ENCODE measurements around the gene TESK1. TPM values are rescaled to one million over a fixed set of nuclear protein-coding genes. Genes with fewer than 3 reads are reported as not detected.
"Not testable (repeated sequence)": the region's sequence is repeated elsewhere in the genome, so short reads cannot be mapped to it uniquely, and the experiment has no call there.

The TESK1 gene
- total and polyA plus RNA-seq, 2 donors (not counting 1 experiment from before 2014, with no cell fraction given) = 43.8 to 94.1 TPM

GRCh38 chr9:35609820-35610163 is 4.7 kb downstream of the TESK1 start:
- Histone ChIP-seq H2AFZ (ENCODE audit: insufficient read depth, low read depth, low read length, poor library complexity, severe bottlenecking) (no peak overlapping the region), H3K4me1 (ENCODE audit: control insufficient read depth in 2 of 2, insufficient read depth in 2 of 2, low read length in 2 of 2) (peaks cover 48 to 78% of the 10 kb centered on the region in 2 donors), H3K4me2 (replicated peaks; ENCODE audit: low read depth, low read length, poor library complexity, severe bottlenecking) (no peak overlapping the region), H3K27ac (ENCODE audit: low read length in 2 of 2) (peak overlapping the region in 1 of 2 donors; percentile 45), H3K4me3 (ENCODE audit: control extremely low read depth in 1 of 5, extremely low read depth in 1 of 5, insufficient read depth in 1 of 5, low read depth in 2 of 5, low read length in 4 of 5) (no peak overlapping the region), H3K9me3 (ENCODE audit: control extremely low read depth in 1 of 3, control insufficient read depth in 2 of 3, insufficient read depth in 1 of 3, low read length in 2 of 3) (no peaks in the 10 kb centered on the region), H3K27me3 (replicated peaks in 1 of 4; ENCODE audit: control extremely low read depth in 1 of 4, control insufficient read depth in 3 of 4, insufficient read depth in 4 of 4, low read length in 3 of 4) (no peaks in the 10 kb centered on the region), H3K9ac (ENCODE audit: low read length) (no peak overlapping the region), H3K79me2 (ENCODE audit: control insufficient read depth, insufficient read depth, low read length) (peaks cover 39% of the 10 kb centered on the region), H3K36me3 (replicated peaks in 1 of 2; ENCODE audit: control extremely low read depth in 1 of 2, control insufficient read depth in 1 of 2, extremely low read depth in 1 of 2, insufficient read depth in 2 of 2, low read length in 1 of 2) (peaks cover 26 to 69% of the 10 kb centered on the region in 2 experiments), H4K20me1 (ENCODE audit: control insufficient read depth, insufficient read depth, low read length, poor library complexity, severe bottlenecking) (peaks cover 70% of the 10 kb centered on the region)
- TF ChIP-seq CTCF (IDR thresholded peaks at IDR 0.05) = no peak
- no peak for TF ChIP-seq EZH2 (IDR thresholded peaks at IDR 0.05; ENCODE audit: borderline replicate concordance, insufficient read depth, low read depth, low read length, poor library complexity, severe bottlenecking)
- H3K27ac Mint-ChIP-seq = peak overlapping the region; percentile 46
- H3K9me3 Mint-ChIP-seq (ENCODE audit: insufficient read depth) = no peaks in the 10 kb centered on the region
- ATAC-seq (ENCODE audit: low read depth) (no peak), DNase-seq (no peak)
- no peak overlapping the region for H3K4me3 Mint-ChIP-seq
- ChIA-PET CTCF (interaction anchor here (13.7 to 14.3 kb wide), 3 partner anchors 36 to 84 kb away, joined by 175 to 357 read pairs (median 268); partner anchors contain the start of genes ARHGEF39, CCDC107, RMRP and SIT1), POLR2A (interaction anchor here (0.6 kb wide), 1 partner anchor 47 kb away, joined by 3 read pairs; no protein-coding TSS in a partner anchor)
- intact Hi-C loops (cut with micrococcal nuclease) = no loop called here
- peaks cover 57% of the 10 kb centered on the region for H3K4me1 Mint-ChIP-seq
- H3K27me3 Mint-ChIP-seq = no peaks in the 10 kb centered on the region
- 92% methylated on average over 9 of the region's 13 CpGs for WGBS (ENCODE audit: insufficient coverage)

GRCh38 chr9:35611230-35611797 is 6.3 kb downstream of the TESK1 start:
- Histone ChIP-seq H4K20me1 (ENCODE audit: control insufficient read depth, insufficient read depth, low read length, poor library complexity, severe bottlenecking) (peaks cover 78% of the 10 kb centered on the region), H3K4me1 (ENCODE audit: control insufficient read depth in 2 of 2, insufficient read depth in 2 of 2, low read length in 2 of 2) (peaks cover 59 to 85% of the 10 kb centered on the region in 2 donors), H3K9me3 (ENCODE audit: control extremely low read depth in 1 of 3, control insufficient read depth in 2 of 3, insufficient read depth in 1 of 3, low read length in 2 of 3) (no peaks in the 10 kb centered on the region), H3K9ac (ENCODE audit: low read length) (no peak overlapping the region), H3K27ac (ENCODE audit: low read length in 2 of 2) (peak overlapping the region in 1 of 2 donors; percentile 45), H3K27me3 (replicated peaks in 1 of 4; ENCODE audit: control extremely low read depth in 1 of 4, control insufficient read depth in 3 of 4, insufficient read depth in 4 of 4, low read length in 3 of 4) (no peaks in the 10 kb centered on the region), H3K36me3 (replicated peaks in 1 of 2; ENCODE audit: control extremely low read depth in 1 of 2, control insufficient read depth in 1 of 2, extremely low read depth in 1 of 2, insufficient read depth in 2 of 2, low read length in 1 of 2) (peaks cover 26 to 84% of the 10 kb centered on the region in 2 experiments), H2AFZ (ENCODE audit: insufficient read depth, low read depth, low read length, poor library complexity, severe bottlenecking) (peak overlapping the region; percentile 24), H3K79me2 (ENCODE audit: control insufficient read depth, insufficient read depth, low read length) (peaks cover 46% of the 10 kb centered on the region), H3K4me3 (ENCODE audit: control extremely low read depth in 1 of 5, extremely low read depth in 1 of 5, insufficient read depth in 1 of 5, low read depth in 2 of 5, low read length in 4 of 5) (no peak overlapping the region), H3K4me2 (replicated peaks; ENCODE audit: low read depth, low read length, poor library complexity, severe bottlenecking) (peak overlapping the region; percentile 9)
- WGBS (ENCODE audit: insufficient coverage) = 100% methylated on average over 1 of the region's 8 CpGs
- POLR2A ChIA-PET = interaction anchor here (0.7 to 1.5 kb wide), 7 partner anchors 9 to 107 kb away, joined by 3 to 14 read pairs (median 4); partner anchors contain the start of genes CCDC107 and RMRP
- no peak overlapping the region for H3K4me3 Mint-ChIP-seq
- intact Hi-C loops (cut with micrococcal nuclease) = no loop called here
- DNase-seq (peak; percentile 72), ATAC-seq (ENCODE audit: low read depth) (peak; percentile 90)
- H3K27ac Mint-ChIP-seq = peak overlapping the region; percentile 77
- H3K27me3 Mint-ChIP-seq = no peaks in the 10 kb centered on the region
- peaks cover 67% of the 10 kb centered on the region for H3K4me1 Mint-ChIP-seq
- no peaks in the 10 kb centered on the region for H3K9me3 Mint-ChIP-seq (ENCODE audit: insufficient read depth)
- CTCF ChIA-PET = interaction anchor here (0.6 to 14.3 kb wide), 34 partner anchors 9 to 1655 kb away, joined by 3 to 357 read pairs (median 4); partner anchors contain the start of genes ARHGEF39, CCDC107, CREB3 and GBA2
- TF ChIP-seq EZH2 (IDR thresholded peaks at IDR 0.05; ENCODE audit: borderline replicate concordance, insufficient read depth, low read depth, low read length, poor library complexity, severe bottlenecking) (no peak), CTCF (IDR thresholded peaks at IDR 0.05) (peak; percentile 76)

GRCh38 chr9:35612066-35612465 is 7.0 kb downstream of the TESK1 start:
- H2AFZ ChIP-seq (ENCODE audit: insufficient read depth, low read depth, low read length, poor library complexity, severe bottlenecking); H3K9ac ChIP-seq (ENCODE audit: low read length); H3K9me3 ChIP-seq (ENCODE audit: control extremely low read depth in 1 of 3, control insufficient read depth in 2 of 3, insufficient read depth in 1 of 3, low read length in 2 of 3); H3K4me3 ChIP-seq (ENCODE audit: control extremely low read depth in 1 of 5, extremely low read depth in 1 of 5, insufficient read depth in 1 of 5, low read depth in 2 of 5, low read length in 4 of 5); DNase-seq; ATAC-seq (ENCODE audit: low read depth); H3K9me3 Mint-ChIP-seq (ENCODE audit: insufficient read depth); H3K27me3 Mint-ChIP-seq; H3K4me3 Mint-ChIP-seq; H3K27me3 ChIP-seq (replicated peaks in 1 of 4; ENCODE audit: control extremely low read depth in 1 of 4, control insufficient read depth in 3 of 4, insufficient read depth in 4 of 4, low read length in 3 of 4); intact Hi-C loops (cut with micrococcal nuclease): not testable (repeated sequence)
- Histone ChIP-seq H3K4me2 (replicated peaks; ENCODE audit: low read depth, low read length, poor library complexity, severe bottlenecking) (peak overlapping the region; percentile 9), H3K36me3 (replicated peaks in 1 of 2; ENCODE audit: control extremely low read depth in 1 of 2, control insufficient read depth in 1 of 2, extremely low read depth in 1 of 2, insufficient read depth in 2 of 2, low read length in 1 of 2) (peaks cover 23 to 84% of the 10 kb centered on the region in 2 experiments), H3K79me2 (ENCODE audit: control insufficient read depth, insufficient read depth, low read length) (peaks cover 48% of the 10 kb centered on the region), H4K20me1 (ENCODE audit: control insufficient read depth, insufficient read depth, low read length, poor library complexity, severe bottlenecking) (peaks cover 75% of the 10 kb centered on the region), H3K4me1 (ENCODE audit: control insufficient read depth in 2 of 2, insufficient read depth in 2 of 2, low read length in 2 of 2) (peaks cover 57 to 83% of the 10 kb centered on the region in 2 donors), H3K27ac (ENCODE audit: low read length in 2 of 2) (peak overlapping the region in 1 of 2 donors; percentile 45)
- Mint-ChIP-seq H3K27ac (peak overlapping the region; percentile 77), H3K4me1 (peaks cover 67% of the 10 kb centered on the region)
- WGBS (ENCODE audit: insufficient coverage) = 100% methylated on average over 2 of the region's 4 CpGs
- ChIA-PET CTCF (interaction anchor here (0.6 to 14.3 kb wide), 26 partner anchors 8 to 1656 kb away, joined by 3 to 357 read pairs (median 6); partner anchors contain the start of genes ARHGEF39, CCDC107, CREB3 and RMRP), POLR2A (interaction anchor here (0.7 to 1.7 kb wide), 7 partner anchors 16 to 85 kb away, joined by 3 to 14 read pairs (median 5); no protein-coding TSS in a partner anchor)

All from B cell (primary cell).